MM.1S (cell line): ENCODE data around the gene KSR2.

Source experiments
- DNase-seq: peaks from one replicate; pipeline ENCODE4 v3.0.0-alpha.2; 2015
- H2AFZ ChIP-seq: fragments of 300-600 bp; sonication (generic); 2 replicates; pipeline ENCODE4 v1.6.0; 2016; ENCODE audit warnings: antibody characterized with exemption, low read length
- H3F3A ChIP-seq: fragments of 300-600 bp; sonication (generic); 2 replicates; pipeline ENCODE4 v1.6.1; 2016; ENCODE audit warnings: mild to moderate bottlenecking, antibody characterized with exemption, low read length, moderate library complexity, mixed read lengths; ENCODE audit not compliant: insufficient read depth
- H3K27ac ChIP-seq: fragments of 300-600 bp; sonication (generic); 2 replicates; pipeline ENCODE4 v1.5.1; 2016; ENCODE audit warnings: mild to moderate bottlenecking, low read length
- H3K27me3 ChIP-seq: fragments of 300-600 bp; sonication (generic); replicated peaks from 2 replicates; pipeline ENCODE4 v1.6.0; 2016; ENCODE audit warnings: low read length; ENCODE audit not compliant: insufficient read depth
- H3K36me3 ChIP-seq: fragments of 300-600 bp; sonication (generic); replicated peaks from 2 replicates; pipeline ENCODE4 v1.6.1; 2016; ENCODE audit warnings: mild to moderate bottlenecking, low read length, mixed read lengths; ENCODE audit not compliant: insufficient read depth
- H3K4me1 ChIP-seq: fragments of 300-600 bp; sonication (generic); 2 replicates; pipeline ENCODE4 v1.6.1; 2016; ENCODE audit warnings: low read length, mixed read lengths
- H3K4me2 ChIP-seq: fragments of 300-600 bp; sonication (generic); 2 replicates; pipeline ENCODE4 v1.6.0; 2016; ENCODE audit warnings: low read depth, low read length
- H3K4me3 ChIP-seq: fragments of 300-600 bp; sonication (generic); 2 replicates; pipeline ENCODE4 v1.5.1; 2016; ENCODE audit warnings: low read length, mixed read lengths
- H3K79me2 ChIP-seq: fragments of 300-600 bp; sonication (generic); 2 replicates; pipeline ENCODE4 v1.6.1; 2016; ENCODE audit warnings: mixed run types, low read length, mixed read lengths
- H3K9ac ChIP-seq: fragments of 300-600 bp; sonication (generic); 2 replicates; pipeline ENCODE4 v1.6.1; 2016; ENCODE audit warnings: low read length, mixed read lengths
- H3K9me2 ChIP-seq: fragments of 300-600 bp; sonication (generic); replicated peaks from 2 replicates; pipeline ENCODE4 v1.6.1; 2016; ENCODE audit warnings: mild to moderate bottlenecking, low read length, mixed read lengths; ENCODE audit not compliant: insufficient read depth
- H3K9me3 ChIP-seq: fragments of 300-600 bp; sonication (generic); replicated peaks from 2 replicates; pipeline ENCODE4 v1.6.1; 2016; ENCODE audit warnings: mild to moderate bottlenecking, low read length, mixed read lengths; ENCODE audit not compliant: insufficient read depth
- H4K20me1 ChIP-seq: fragments of 300-600 bp; sonication (generic); 2 replicates; pipeline ENCODE4 v1.6.1; 2016; ENCODE audit warnings: mild to moderate bottlenecking, low read length, moderate library complexity, mixed read lengths; ENCODE audit not compliant: insufficient read depth
- CTCF ChIP-seq: fragments of 300-600 bp; sonication (generic); IDR thresholded peaks from 2 replicates; pipeline ENCODE4 v1.5.1; 2016; ENCODE audit warnings: antibody characterized with exemption, low read length, mixed read lengths
- EZH2 ChIP-seq: fragments of 300-600 bp; sonication (generic); optimal IDR thresholded peaks from 2 replicates; pipeline ENCODE3; 2017; ENCODE audit warnings: low read depth, mild to moderate bottlenecking, antibody characterized with exemption, low read length, mixed read lengths
- EZH2phosphoT487 ChIP-seq: fragments of 300-600 bp; sonication (generic); IDR thresholded peaks from 2 replicates; pipeline ENCODE4 v1.6.1; 2018; ENCODE audit warnings: antibody characterized with exemption, low read length

The KSR2 gene

GRCh38 chr12:117714203-117714602 lies 254.6 kb downstream of the KSR2 start:
- Histone ChIP-seq H3K4me1 (no peaks in the 10 kb centered on the region), H4K20me1 (no peaks in the 10 kb centered on the region), H3K36me3 (no peaks in the 10 kb centered on the region), H3K27me3 (no peaks in the 10 kb centered on the region), H3K4me2 (no peak overlapping the region), H3K4me3 (no peak overlapping the region), H3F3A (no peaks in the 10 kb centered on the region), H3K27ac (no peak overlapping the region), H3K9ac (no peak overlapping the region), H3K79me2 (no peaks in the 10 kb centered on the region), H2AFZ (no peak overlapping the region), H3K9me2 (no peaks in the 10 kb centered on the region), H3K9me3 (no peaks in the 10 kb centered on the region)
- DNase-seq = no peak
- TF ChIP-seq EZH2 = no peak
- TF ChIP-seq EZH2phosphoT487 = no peak
- TF ChIP-seq CTCF = no peak

DNA sequence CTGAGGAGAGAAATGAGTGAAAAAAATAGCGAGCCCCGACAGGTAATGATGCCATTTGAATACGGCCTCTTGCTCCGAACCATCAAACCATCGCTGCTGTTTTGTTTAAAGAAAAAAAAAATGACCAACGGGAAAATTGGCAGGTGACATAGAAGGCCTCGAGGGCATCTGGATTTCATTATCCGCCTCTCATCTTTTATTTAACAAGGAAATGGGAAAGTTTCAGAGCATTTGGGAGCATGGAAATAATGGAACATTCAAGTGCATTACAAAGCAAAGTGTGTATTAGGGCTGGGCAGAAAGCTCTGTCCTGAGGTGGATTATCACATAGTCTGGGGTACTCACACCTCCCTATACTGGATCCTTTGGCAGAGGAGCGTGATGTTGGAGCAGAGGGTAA lies 258.7 kb downstream of the KSR2 start:
- no peak overlapping the region for H2AFZ ChIP-seq
- H3F3A ChIP-seq = no peaks in the 10 kb centered on the region
- no peak overlapping the region for H3K4me2 ChIP-seq
- H3K27me3 ChIP-seq = no peaks in the 10 kb centered on the region
- no peak overlapping the region for H3K9ac ChIP-seq
- no peaks in the 10 kb centered on the region for H4K20me1 ChIP-seq
- no peak for TF ChIP-seq EZH2phosphoT487
- TF ChIP-seq EZH2 = no peak
- TF ChIP-seq CTCF = no peak
- no peaks in the 10 kb centered on the region for H3K4me1 ChIP-seq
- no peaks in the 10 kb centered on the region for H3K79me2 ChIP-seq
- no peak overlapping the region for H3K27ac ChIP-seq
- no peaks in the 10 kb centered on the region for H3K36me3 ChIP-seq
- DNase-seq = no peak
- no peak overlapping the region for H3K4me3 ChIP-seq
- H3K9me3 ChIP-seq = no peaks in the 10 kb centered on the region
- H3K9me2 ChIP-seq = no peaks in the 10 kb centered on the region

DNA sequence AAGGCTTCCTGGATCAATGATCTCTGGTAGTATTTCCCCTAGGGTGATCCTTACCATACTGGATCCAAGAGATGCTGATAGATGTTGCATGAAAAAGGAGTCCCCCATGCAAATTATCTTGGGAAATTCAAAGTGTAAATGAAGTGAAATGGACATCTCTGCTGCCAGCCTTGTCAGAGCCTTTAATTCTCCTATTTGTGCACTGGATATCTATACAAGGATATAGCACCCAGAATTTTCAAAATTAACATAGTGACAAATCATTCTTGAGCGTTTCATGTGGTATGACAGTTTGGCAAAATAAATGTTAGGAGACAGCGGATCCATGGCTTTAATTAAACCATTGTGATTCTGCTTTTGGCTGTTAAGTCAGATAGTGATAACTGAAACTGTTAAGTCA lies 260.9 kb downstream of the KSR2 start:
- Histone ChIP-seq H3K4me3 (no peak overlapping the region), H3K9me2 (no peaks in the 10 kb centered on the region), H2AFZ (no peak overlapping the region), H3K27ac (no peak overlapping the region), H3K4me1 (no peaks in the 10 kb centered on the region), H3K36me3 (no peaks in the 10 kb centered on the region), H3K27me3 (no peaks in the 10 kb centered on the region), H3K79me2 (no peaks in the 10 kb centered on the region), H3K9me3 (no peaks in the 10 kb centered on the region), H3K4me2 (no peak overlapping the region), H3K9ac (no peak overlapping the region), H3F3A (no peaks in the 10 kb centered on the region), H4K20me1 (no peaks in the 10 kb centered on the region)
- TF ChIP-seq EZH2phosphoT487 = no peak
- no peak for TF ChIP-seq EZH2
- no peak for TF ChIP-seq CTCF
- DNase-seq = no peak

GRCh38 chr12:117703584-117703983 lies 265.2 kb downstream of the KSR2 start:
- no peaks in the 10 kb centered on the region for H3K9me2 ChIP-seq
- H4K20me1 ChIP-seq = no peaks in the 10 kb centered on the region
- no peaks in the 10 kb centered on the region for H3K79me2 ChIP-seq
- H3K9me3 ChIP-seq = no peaks in the 10 kb centered on the region
- H3K36me3 ChIP-seq = no peaks in the 10 kb centered on the region
- H3K9ac ChIP-seq = no peak overlapping the region
- no peaks in the 10 kb centered on the region for H3K4me1 ChIP-seq
- no peaks in the 10 kb centered on the region for H3K27me3 ChIP-seq
- no peak overlapping the region for H2AFZ ChIP-seq
- H3K4me2 ChIP-seq = no peak overlapping the region
- no peaks in the 10 kb centered on the region for H3F3A ChIP-seq
- DNase-seq = no peak
- H3K4me3 ChIP-seq = no peak overlapping the region
- H3K27ac ChIP-seq = no peak overlapping the region
- no peak for TF ChIP-seq EZH2
- TF ChIP-seq EZH2phosphoT487 = no peak
- no peak for TF ChIP-seq CTCF
